ENCODE data around the gene UGT1A10. TPM values are rescaled to one million over a fixed set of nuclear protein-coding genes. Genes with fewer than 3 reads are reported as not detected.

UGT1A10 gene
- polyA plus RNA-seq, 1 donor from 2014 or later = not detected

DNA sequence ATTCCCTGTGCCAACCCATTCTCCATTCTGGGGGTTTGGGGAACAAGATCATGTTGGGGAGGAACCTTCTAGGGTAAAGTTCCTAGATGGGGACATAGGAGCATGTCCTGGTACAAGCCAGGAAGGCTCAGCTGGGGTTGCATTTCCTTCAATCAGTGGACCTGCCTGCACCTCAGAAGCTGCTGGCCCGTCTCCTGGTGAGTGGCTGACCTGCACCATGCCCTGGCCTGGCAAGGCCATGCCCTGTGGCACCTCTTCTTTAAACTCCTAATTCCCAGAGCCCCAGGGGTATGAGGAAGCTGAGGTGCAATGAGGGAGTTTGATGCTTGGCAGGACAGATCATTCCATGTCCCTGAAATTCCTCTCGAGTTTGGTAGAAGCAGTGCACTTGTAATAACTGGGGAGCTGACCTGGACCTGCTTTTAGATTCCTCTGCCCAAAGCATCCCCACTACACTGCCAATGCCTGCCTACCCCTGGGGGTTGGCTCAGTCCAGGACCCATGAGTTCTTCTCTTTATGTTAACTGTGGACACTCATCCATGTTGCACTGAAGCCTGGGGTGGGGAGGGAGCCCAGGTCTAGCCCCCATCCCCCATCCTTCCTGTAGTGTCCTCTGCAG lies 167.2 kb downstream of the UGT1A10 start:
- no peak overlapping the region for H2AFZ ChIP-seq (ENCODE audit: low read depth, low read length)
- H3F3A ChIP-seq (ENCODE audit: insufficient read depth, low read length, poor library complexity, severe bottlenecking) = no peaks in the 10 kb centered on the region
- H3K79me2 ChIP-seq (replicated peaks; ENCODE audit: insufficient read depth, low read length) = no peaks in the 10 kb centered on the region
- H3K9me2 ChIP-seq (ENCODE audit: insufficient read depth, low read length) = no peaks in the 10 kb centered on the region
- no peaks in the 10 kb centered on the region for H3K36me3 ChIP-seq (ENCODE audit: insufficient read depth, low read length)
- no peak overlapping the region for H3K4me3 ChIP-seq (ENCODE audit: low read length)
- H3K4me2 ChIP-seq (ENCODE audit: low read length) = no peak overlapping the region
- no peak overlapping the region for H3K27ac ChIP-seq (ENCODE audit: low read length)
- no peak overlapping the region for H3K9ac ChIP-seq (ENCODE audit: low read length)
- no peaks in the 10 kb centered on the region for H3K27me3 ChIP-seq (ENCODE audit: insufficient read depth, low read depth, low read length)
- H3K9me3 ChIP-seq (ENCODE audit: low read length) = no peaks in the 10 kb centered on the region
- H4K20me1 ChIP-seq (ENCODE audit: insufficient read depth) = no peaks in the 10 kb centered on the region
- TF ChIP-seq, protein P1, sequence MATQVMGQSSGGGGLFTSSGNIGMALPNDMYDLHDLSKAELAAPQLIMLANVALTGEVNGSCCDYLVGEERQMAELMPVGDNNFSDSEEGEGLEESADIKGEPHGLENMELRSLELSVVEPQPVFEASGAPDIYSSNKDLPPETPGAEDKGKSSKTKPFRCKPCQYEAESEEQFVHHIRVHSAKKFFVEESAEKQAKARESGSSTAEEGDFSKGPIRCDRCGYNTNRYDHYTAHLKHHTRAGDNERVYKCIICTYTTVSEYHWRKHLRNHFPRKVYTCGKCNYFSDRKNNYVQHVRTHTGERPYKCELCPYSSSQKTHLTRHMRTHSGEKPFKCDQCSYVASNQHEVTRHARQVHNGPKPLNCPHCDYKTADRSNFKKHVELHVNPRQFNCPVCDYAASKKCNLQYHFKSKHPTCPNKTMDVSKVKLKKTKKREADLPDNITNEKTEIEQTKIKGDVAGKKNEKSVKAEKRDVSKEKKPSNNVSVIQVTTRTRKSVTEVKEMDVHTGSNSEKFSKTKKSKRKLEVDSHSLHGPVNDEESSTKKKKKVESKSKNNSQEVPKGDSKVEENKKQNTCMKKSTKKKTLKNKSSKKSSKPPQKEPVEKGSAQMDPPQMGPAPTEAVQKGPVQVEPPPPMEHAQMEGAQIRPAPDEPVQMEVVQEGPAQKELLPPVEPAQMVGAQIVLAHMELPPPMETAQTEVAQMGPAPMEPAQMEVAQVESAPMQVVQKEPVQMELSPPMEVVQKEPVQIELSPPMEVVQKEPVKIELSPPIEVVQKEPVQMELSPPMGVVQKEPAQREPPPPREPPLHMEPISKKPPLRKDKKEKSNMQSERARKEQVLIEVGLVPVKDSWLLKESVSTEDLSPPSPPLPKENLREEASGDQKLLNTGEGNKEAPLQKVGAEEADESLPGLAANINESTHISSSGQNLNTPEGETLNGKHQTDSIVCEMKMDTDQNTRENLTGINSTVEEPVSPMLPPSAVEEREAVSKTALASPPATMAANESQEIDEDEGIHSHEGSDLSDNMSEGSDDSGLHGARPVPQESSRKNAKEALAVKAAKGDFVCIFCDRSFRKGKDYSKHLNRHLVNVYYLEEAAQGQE (IDR thresholded peaks at IDR 0.05; ENCODE audit: borderline replicate concordance) = no peak
- TF ChIP-seq SMC3 (conservative IDR thresholded peaks at IDR 0.05; ENCODE audit: poor library complexity) (no peak), EP300 (conservative IDR thresholded peaks at IDR 0.05; ENCODE audit: poor library complexity, severe bottlenecking) (no peak), POLR2AphosphoS5 (IDR thresholded peaks at IDR 0.05) (no peak), RAD21 (conservative IDR thresholded peaks at IDR 0.05) (no peak), MXI1 (conservative IDR thresholded peaks at IDR 0.05; ENCODE audit: poor library complexity, severe bottlenecking) (no peak), TAF1 (IDR thresholded peaks at IDR 0.05; ENCODE audit: low read depth) (no peak), EZH2 (IDR thresholded peaks at IDR 0.05; ENCODE audit: borderline replicate concordance, insufficient read depth, low read length, poor library complexity, severe bottlenecking) (no peak)
- TF ChIP-seq, protein P2, sequence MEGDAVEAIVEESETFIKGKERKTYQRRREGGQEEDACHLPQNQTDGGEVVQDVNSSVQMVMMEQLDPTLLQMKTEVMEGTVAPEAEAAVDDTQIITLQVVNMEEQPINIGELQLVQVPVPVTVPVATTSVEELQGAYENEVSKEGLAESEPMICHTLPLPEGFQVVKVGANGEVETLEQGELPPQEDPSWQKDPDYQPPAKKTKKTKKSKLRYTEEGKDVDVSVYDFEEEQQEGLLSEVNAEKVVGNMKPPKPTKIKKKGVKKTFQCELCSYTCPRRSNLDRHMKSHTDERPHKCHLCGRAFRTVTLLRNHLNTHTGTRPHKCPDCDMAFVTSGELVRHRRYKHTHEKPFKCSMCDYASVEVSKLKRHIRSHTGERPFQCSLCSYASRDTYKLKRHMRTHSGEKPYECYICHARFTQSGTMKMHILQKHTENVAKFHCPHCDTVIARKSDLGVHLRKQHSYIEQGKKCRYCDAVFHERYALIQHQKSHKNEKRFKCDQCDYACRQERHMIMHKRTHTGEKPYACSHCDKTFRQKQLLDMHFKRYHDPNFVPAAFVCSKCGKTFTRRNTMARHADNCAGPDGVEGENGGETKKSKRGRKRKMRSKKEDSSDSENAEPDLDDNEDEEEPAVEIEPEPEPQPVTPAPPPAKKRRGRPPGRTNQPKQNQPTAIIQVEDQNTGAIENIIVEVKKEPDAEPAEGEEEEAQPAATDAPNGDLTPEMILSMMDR (IDR thresholded peaks at IDR 0.05; ENCODE audit: poor library complexity, severe bottlenecking) = no peak

DNA sequence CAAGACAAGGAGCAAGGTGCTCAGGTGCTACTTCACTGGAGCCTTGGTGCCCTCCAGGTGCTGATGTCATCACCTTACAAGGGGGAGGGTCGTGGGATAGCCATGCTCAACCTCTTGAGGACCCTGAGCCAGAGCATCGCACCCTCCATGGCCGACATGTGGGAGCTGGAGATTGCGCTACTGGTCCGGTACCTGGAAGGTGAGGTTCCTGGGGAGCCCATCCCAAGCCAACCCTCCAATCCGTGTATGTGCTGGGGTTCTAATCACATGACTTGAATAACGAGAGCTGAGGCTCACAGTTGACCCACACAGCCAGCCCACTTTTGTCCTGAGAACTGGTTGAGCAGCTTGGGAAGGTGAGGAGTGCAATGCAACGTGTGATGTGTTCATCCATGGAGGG lies 167.7 kb downstream of the UGT1A10 start:
- Histone ChIP-seq H2AFZ (ENCODE audit: low read depth, low read length) (no peak overlapping the region), H3K9ac (ENCODE audit: low read length) (no peak overlapping the region), H3K9me2 (ENCODE audit: insufficient read depth, low read length) (no peaks in the 10 kb centered on the region), H3K36me3 (ENCODE audit: insufficient read depth, low read length) (no peaks in the 10 kb centered on the region), H3K27ac (ENCODE audit: low read length) (no peak overlapping the region), H3K27me3 (ENCODE audit: insufficient read depth, low read depth, low read length) (no peaks in the 10 kb centered on the region), H3K79me2 (replicated peaks; ENCODE audit: insufficient read depth, low read length) (no peaks in the 10 kb centered on the region), H4K20me1 (ENCODE audit: insufficient read depth) (no peaks in the 10 kb centered on the region), H3F3A (ENCODE audit: insufficient read depth, low read length, poor library complexity, severe bottlenecking) (no peaks in the 10 kb centered on the region), H3K4me3 (ENCODE audit: low read length) (no peak overlapping the region), H3K9me3 (ENCODE audit: low read length) (no peaks in the 10 kb centered on the region), H3K4me2 (ENCODE audit: low read length) (no peak overlapping the region)
- TF ChIP-seq TAF1 (IDR thresholded peaks at IDR 0.05; ENCODE audit: low read depth) (no peak), SMC3 (conservative IDR thresholded peaks at IDR 0.05; ENCODE audit: poor library complexity) (no peak), EZH2 (IDR thresholded peaks at IDR 0.05; ENCODE audit: borderline replicate concordance, insufficient read depth, low read length, poor library complexity, severe bottlenecking) (no peak), POLR2AphosphoS5 (IDR thresholded peaks at IDR 0.05) (no peak), RAD21 (conservative IDR thresholded peaks at IDR 0.05) (no peak), MXI1 (conservative IDR thresholded peaks at IDR 0.05; ENCODE audit: poor library complexity, severe bottlenecking) (no peak), EP300 (conservative IDR thresholded peaks at IDR 0.05; ENCODE audit: poor library complexity, severe bottlenecking) (no peak)
- TF ChIP-seq, protein P2 (IDR thresholded peaks at IDR 0.05; ENCODE audit: poor library complexity, severe bottlenecking) = no peak
- TF ChIP-seq, protein P1 (IDR thresholded peaks at IDR 0.05; ENCODE audit: borderline replicate concordance) = no peak

All from neural cell (in vitro differentiated cells).